ENCODE measurements around the gene CTTN.

- no peak for TF ChIP-seq EZH2 (IDR thresholded peaks at IDR 0.05; ENCODE audit: insufficient read depth, poor library complexity, severe bottlenecking)
- no peak for TF ChIP-seq EZH2phosphoT487 (IDR thresholded peaks at IDR 0.05; ENCODE audit: insufficient read depth, low read depth)
Measured at GRCh38 chr11:70448983-70449567, 50.7 kb downstream of the CTTN start.
